Activated CD4-positive, alpha-beta T cell treated with anti-CD3 and anti-CD28 coated beads for 1 hour (primary cell): ENCODE data around the gene LIM2.

Experiments used
- DNase-seq: peaks from one replicate; pipeline ENCODE4 v3.0.0-alpha.2; 2020

The LIM2 gene

DNA sequence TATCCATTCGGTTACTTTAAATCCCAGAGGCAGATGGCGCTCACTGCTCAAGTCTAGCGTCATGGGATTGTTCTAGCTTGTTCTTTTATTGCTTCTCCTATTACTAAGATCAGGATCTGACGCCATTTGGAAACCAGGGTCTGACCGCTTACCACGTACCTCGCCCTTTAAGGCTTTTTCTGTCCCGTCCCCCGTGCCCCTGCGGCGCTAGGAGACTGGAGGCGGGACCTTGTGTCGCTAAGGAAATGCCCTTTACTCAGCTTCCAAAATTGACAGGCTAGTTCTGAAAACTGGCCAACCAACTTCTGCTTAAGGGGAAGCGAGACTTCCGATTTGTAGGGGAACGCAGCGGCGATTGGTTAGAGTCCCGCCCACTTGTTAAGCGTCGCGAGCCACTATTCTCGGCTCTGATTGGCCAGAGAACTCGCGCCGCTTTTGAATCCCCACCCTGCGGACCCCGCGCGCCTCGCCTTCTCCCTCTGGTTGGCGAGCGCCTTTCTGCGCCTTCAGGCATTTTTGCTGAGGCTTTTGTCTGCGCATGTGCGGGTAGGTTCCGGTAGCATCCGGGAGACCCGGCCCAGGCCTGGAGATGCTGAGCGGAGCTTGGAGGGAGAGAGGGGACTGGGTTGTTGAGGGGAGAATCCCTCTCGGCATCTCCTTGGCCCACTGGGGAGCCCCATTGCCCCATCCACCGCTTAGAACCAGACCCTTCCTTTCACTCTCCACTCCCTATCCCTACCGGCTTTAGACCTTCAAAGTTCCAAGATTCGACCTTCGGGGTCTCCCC lies 6.5 kb upstream of the LIM2 start:
- peak; percentile 76 for DNase-seq

DNA sequence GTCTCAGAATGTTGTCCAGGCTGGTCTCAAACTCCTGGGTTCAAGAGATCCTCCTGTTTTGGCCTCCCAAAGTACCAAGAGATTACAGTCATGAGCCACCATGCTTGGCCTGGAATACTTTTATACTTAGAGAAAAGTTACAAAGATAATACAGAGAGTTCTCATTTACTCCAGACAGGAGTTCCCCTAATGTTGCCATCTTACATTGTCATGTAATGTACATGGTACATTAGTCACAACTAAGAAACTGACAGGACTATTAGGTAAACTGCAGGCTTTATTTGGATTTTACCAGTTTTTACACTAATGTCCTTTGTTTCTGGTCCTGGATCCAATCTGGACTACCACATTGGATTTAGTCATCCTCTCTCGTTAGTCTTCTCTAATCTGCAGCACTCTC lies 4.9 kb upstream of the LIM2 start:
- no peak for DNase-seq

DNA sequence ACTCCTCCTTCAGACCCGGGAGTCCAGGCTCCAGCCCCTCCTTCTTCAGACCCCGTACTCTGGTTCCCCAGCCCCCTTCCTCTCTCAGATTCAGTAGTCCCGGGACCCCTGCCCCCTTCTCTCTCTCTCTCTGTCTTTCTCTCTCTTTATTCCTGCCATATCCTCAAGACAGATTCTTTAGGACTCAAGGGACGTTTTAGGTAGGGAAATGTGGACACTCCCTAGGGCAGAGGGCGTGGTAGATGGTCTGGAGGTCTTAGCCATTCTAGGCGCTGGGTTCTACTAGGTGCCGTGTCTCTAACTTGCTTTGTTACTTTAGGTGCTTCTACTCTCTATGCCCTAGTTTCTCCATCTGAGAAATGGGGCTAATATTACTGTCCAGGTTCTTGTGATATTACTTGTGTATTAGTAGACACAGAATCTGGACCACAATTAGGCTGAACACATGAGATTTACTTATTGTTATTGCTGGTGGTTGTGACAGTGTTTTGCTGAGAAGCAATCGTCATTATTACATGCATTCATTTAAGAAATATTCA lies 3.4 kb upstream of the LIM2 start:
- DNase-seq = no peak

DNA sequence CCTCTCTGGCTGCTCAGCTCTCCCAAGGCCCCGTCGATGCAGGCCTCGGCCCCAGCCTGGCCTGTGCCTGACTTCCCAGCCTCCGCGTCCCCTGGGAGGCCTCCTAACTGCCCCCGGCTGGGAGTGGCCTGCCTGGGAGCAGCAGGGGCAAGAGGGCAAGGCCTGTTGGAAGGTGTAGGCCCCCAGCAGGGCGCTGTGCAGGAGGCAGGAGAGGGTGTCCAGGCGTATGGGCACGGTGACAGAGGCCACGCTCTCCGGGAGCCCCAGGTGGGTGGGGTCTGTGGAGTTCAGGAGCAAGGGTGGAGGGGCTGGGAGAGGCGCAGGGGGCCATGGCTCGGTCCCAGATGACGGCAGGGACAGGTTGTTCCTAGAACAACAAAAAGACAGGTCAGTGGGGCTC lies 1.4 kb upstream of the LIM2 start:
- DNase-seq = no peak

DNA sequence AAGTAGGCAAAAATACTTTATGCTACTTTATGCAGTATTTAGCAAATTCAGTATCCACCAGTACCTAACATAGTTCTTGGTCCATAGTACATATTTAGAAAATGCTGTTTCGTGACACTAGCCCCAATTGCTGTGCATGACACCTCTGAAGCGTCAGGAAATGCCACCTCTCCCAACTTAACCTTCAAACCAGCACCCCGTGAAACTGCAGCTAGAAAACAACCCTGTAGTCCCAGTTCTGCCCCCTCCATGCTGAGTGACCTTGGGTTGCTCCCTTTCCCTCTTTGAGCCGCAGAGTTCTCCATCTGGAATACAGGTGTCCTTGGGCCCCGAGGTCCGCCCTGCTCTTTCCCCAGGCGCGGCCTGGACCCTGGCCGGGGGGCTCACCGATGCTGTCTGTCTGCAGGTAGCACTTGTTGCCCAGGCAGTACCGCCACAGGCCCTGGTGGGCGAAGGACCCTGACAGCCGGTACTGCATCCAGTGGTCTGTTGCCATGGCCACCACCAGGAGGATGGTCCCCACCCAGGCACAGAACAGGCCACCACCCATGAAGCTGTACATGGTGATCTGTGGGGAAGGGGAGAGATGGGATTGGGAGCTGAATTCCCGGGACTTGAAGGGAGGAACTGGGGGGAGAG lies 773 bp downstream of the LIM2 start:
- DNase-seq = no peak

DNA sequence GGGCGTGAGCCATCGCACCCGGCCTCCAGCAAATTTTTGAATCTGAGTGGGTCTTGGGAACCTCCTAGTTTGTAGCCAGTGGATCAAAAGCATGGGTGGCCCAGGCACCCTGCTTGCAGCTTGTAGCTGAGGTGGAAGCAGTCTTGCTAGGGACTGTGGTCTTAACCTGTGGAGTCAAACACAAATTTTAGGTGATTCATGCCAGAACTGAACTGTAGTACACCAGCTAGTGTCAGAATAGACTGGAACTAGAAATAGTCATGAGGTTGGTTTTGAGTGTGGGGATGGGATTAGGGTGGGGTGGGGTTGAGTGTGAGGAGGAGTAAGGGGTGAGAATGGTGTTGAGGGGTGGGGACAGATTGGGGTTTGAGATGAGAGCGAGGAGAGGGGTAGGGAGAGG lies 5.8 kb downstream of the LIM2 start:
- DNase-seq = no peak

DNA sequence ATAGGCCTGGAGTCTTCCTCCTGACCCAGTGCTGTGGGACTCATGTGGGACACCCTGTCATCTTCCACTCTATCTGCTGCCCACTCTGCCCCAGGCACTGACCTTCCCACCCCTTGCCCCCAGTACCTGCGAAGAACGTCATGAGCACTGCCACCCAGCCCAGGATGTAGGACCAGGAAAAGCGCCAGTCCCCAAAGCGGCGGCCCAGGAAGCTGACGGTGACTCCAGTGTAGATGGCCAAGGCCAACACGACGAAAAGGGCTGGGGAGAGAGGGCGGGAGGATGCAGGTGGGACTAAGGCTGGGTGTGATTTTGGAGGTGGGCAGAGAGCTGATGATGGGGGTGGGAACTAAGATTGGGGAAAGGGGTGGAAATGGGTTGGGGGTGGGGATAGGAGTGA lies 7.4 kb downstream of the LIM2 start:
- no peak for DNase-seq

DNA sequence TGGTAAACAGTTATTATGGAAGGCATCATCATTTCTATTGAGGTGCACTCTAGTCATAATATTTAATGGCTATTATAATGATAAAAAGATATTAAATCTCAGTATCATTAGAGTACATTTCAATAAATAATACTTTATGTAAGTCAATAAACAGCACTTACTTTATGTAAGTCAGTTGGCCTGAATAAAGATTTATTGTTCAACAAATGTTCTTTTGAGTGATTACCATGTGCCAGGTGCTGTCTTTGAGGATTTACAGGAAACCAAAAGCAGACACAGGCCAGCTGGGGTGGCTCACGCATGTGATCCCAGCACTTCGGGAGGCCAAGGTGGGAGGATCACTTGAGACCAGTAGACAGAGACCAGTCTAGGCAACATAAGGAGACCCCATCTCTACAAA lies 10.4 kb downstream of the LIM2 start:
- DNase-seq = no peak

DNA sequence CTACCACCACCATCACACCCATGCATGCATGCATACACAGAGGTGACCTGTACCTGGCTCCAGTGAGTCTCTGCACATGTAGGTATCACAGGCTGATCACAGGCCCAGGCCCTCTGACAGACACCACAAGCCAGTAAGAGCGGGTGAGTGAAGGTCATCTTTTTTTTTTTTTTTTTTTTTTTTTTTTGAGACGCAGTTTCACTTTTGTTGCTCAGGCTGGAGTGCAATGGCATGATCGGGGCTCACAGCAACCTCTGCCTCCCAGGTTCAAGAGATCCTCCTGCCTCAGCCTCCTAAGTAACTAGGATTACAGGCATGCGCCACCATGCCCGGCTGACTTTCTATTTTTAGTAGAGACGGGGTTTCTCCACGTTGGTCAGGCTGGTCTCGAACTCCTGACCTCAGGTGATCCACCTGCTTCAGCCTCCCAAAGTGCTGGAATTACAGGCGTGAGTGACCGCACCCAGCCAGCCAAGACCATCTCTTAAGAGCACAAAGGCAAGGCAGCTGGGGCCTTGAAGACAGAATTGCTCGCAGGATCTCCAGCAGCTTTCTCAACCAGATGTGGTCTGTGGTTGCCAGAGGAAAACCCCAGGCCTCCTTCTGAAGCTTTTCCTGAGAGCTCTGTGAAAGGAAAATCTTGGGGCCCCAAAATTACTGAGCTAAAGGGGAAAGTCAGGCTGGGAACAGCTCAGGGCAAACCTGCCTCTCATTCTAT lies 12.1 kb downstream of the LIM2 start:
- DNase-seq = no peak

DNA sequence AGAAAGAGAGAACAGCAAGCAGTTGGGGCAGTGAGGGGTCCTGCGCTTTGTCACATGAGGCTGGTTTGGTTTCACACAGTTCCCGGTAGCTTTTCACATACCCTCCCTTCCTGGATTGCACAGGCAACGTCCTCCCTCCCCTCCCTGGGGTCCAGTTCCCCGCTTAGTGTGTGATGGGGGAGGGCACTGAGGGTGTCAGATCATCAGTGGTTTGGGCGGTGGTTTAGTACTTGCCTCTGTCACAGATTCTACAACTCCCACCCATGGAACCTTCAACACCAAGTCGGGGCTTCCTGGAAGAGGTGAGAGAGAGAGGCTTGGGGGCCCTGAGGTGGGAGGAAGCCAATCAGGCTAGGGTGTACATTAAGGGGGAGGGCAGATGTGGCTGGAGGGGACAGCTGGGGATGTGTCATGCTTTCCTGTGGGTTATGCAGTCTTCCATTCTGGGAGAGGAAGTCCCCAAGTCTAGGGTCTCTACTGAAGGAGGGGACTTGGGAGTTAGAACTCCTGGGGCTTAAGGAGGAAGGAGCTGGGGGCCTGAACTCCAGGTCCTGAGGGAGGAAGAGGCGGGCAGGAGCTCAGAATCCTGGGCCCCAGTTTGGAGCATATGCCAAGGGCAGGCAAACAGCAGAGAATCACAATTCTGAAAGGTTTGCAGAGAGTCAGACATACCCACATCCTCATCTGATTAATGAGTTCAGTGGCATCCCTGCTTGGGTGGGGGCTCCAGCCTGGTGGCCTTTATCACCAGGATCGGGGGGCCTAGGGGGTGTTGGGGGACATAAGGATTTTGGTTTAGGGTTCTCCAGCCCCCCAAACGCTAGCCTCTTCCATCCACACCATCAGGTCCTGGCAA lies 14.9 kb downstream of the LIM2 start, which contains the start of gene NKG7:
Gene NKG7, minus strand, starts transcription at position 6 of the 856 bp plus-strand sequence. CDS start 119 bp downstream, outside the sequence.
- DNase-seq = peak; percentile 39

DNA sequence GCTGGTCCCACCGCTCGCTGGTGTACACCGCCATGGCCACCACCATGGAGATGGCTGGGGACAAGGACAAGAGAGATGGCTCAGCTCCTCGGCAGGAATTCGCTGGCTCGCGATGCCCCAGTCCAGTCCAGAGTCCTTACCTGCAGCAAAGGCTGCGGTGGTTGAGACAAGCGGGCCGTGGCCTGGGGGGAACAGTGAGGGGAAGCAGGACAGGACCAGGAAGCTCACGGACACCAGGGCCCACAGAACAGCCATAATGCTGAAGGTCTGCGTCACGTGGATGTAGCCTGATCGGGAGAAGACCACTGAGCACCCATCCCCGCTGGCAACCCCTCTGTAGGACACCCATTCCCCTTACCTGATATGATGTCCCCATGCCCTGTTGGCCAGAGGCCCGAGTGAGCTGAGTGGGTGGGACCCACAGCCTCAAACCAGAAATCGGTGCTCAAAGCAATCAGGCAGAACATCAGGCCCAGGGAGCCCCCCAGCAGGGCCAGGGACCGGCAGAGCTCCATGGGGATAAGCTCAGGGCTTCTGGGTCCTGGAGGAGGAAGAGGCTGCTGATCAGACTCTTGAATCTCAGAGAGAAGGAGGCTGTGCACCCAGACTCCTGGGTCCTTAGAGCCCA lies 15.6 kb downstream of the LIM2 start:
- DNase-seq = no peak

DNA sequence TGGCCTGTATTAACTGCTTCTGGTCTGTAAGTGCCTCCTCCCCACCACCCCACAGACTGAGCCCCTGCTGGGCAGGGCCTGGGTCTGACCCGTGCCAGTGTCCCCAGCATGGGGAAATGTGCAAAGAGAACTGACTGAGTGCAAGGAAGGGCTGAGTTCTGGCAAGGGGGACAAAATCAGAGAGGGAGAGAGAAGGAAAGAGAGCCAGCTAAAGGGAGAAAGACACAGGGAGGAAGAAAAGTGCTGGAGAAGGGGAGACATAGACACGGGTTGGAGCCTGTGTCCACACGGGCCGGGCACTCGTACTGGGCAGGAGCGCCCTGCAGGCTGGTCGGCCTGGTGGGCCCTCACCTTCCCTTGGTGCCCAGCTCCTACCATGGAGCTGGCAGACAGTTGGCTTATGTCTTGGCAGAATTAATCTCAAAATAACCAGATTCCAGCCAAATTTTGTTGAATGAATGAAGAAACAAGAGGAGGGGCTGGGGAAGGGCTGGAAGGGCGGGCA lies 16.5 kb downstream of the LIM2 start:
- no peak for DNase-seq

DNA sequence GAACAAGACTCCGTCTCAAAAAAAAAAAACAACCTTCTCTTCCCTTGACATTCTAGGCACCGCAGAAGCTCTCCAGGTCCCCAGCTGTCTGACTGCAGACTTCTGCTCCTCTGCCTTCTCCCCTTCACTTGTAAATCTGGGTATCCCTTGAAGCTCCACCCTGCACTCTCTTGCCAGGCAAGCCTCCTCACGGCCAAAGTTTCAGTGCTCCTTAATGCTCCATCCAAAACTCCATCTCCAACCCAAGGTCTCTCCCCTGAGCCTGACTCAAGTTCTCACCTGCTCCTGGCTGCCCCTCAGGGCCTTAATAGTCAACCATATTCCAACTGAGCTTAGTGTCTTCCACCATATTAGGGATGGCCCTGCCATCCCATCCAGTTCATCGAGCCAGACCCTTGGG lies 17.5 kb downstream of the LIM2 start:
- no peak for DNase-seq

DNA sequence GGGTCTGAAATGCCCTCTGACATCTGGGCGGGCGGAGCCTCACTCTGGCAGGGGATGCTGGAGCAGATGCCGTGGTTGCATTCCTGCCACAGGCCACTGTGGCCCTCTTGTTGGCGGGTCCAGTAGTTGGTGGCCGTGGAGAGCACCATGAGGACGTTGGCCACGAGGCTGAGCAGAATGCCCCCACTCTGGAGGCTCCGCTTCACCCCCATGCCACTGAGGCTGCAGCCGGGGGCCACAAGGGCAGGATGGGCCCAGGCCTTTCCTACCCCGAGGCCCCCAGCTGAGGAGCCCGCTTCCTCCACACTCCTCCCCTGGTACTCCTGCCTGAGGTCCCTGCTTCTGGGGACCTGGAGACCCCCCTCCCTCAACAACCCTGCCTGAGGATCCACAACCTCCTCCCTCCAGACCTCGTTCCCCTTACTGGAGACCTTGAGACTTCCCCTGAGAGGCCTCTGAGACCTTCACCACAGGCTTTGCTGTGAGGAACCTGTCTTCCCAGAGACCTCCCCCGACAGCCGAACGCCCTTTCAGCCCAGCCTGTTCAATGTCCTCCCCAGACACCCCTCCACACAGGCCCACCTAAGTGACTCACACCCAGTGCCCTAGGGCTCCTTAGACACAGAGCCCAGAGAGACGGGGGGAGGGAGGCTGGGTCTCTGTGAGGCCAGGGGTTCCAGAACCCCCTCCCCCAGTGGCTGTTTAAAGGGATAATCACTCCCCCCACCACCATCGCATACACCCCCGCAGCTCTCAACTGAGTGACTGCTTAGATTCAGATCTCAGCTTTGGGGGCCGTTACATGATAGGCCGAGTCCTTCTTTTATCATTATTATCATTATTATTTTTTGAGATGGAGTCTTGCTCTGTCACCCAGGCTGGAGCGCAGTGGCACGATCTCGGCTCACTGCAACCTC lies 19.1 kb downstream of the LIM2 start, which contains the start of gene CLDND2:
Gene CLDND2, minus strand, starts transcription at position 638 of the 917 bp plus-strand sequence. Its CDS starts 426 bp downstream, at position 212.
- DNase-seq = no peak

DNA sequence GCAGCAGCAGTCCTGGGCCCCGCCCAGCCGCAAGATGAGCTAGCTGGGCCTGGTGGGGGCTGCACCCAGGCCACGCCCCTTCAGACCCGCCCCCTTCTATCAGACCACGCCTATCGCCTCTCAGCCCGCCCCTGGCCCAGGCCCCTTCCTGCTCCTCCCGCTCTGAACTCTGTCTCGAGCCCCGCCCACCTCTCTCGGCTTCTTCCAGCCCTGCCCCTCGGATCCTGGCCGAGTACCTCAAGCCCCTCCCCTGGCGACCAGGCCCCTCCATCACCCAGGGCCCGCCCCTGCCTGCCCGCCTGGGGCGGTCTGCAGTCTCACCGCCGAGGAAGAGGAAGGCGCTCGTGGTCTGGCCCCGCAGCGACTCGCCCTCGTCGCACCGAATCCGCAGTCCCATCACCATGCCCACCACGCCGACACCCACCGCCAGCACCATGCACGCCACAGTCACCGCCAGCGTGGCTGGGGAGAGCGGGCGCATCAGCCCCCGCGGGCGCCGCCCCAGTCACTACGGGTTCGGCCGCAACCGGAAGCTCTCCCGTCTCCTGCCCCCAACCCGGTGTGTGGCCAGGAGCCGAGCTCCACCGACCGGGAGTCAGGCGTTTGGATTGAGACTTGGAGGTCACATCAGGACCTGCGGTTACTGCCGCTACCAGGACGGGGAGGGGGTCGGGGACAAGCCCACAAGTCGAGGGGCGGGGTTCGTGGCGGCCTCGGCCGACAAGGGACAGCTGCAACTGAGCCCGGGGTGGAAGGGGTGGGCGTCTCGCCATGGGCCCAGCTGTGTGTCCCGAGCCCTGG lies 20.0 kb downstream of the LIM2 start:
- DNase-seq = peak; percentile 93

DNA sequence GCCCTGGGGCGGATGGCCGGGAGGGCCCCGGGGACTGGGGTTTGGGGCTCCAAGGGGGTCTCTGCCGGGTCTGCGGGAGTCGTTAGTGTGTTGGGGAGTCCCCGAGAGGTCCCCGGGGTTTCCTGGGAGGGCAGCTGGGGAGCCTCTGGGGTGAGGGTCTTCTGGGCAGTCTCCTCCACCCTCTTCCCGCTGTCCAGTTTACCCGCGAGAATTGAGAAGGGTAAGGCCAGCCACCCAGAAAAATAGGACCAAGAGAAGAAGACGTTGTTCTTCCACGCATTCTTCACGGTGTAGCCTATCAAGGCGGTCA lies 20.6 kb downstream of the LIM2 start:
- DNase-seq = no peak

DNA sequence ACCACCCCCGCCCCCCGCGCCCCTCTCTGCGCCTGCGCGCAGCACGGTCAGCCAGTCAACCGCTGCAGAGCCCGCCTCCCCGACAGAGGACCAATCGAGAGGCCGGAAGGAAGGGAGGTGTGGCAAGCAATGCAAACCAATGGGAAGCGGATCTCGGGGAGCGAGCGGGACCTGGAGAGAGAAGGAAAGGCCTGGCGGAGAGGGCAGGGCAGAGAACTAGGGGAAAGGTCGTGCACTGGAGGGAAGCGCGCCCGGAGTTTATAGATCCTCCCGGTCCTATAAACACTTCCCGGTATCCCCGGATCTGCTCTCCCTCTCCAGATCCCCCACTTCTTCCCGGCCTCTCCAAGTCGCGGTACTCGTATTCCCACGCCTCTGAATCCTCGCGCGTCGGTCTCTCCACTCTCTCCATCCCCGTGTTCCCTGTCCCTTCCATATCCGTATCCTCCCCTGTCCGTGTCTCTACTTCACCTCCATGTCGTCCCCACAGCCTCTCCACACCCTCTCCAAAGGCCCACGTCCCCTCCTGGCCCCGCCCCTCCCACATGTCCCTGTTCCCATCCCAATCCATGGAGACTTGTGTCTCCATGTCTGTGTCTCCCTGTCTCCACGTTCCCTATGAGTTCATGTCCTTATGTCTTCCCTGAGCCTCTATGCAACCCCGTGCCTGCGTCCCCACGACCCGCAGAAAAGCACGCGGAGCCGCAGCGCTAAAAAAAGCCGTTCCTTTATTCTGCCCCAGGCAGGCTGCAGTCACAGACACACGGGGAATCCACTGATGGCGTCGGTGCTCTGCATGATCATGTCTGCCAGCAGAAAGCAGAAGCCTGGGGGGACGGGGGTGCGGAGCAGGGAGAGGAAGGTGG lies 21.2 kb downstream of the LIM2 start:
- DNase-seq = peak; percentile 85

DNA sequence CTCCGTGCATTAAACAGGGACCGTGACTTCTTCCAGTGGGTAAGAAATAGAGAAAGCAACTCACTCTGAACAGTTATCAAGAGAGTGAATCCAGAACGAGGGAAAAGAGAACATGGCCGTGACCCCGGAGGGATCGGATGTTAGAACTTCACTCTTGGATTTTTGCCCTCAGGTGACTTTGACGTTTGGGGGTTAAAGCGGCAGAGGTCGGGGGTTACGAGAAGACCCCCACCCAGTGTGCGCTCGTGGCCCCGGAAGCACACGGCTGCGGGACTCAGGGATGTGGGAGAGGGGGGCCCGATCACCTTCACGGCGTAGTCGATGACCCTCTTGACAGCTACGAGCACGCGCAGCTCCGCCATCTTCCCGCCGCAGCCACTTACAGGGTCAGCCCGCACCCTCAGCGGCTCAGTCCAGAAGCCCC lies 21.8 kb downstream of the LIM2 start, which contains the start of gene ETFB:
Gene ETFB, minus strand, starts transcription at position 424 of the 424 bp plus-strand sequence. Its CDS starts 62 bp downstream, at position 362.
- no peak for DNase-seq
